H1 (cell line): ENCODE measurements around the gene SH3RF3. TPM values are rescaled to one million over a fixed set of nuclear protein-coding genes. Genes with fewer than 3 reads are reported as not detected.

ENCODE experiments used
- CBX8 ChIP-seq: fragments of 300-800, 300-1000 bp; sonication (generic); IDR thresholded peaks from 2 replicates; pipeline ENCODE4 v1.7.1; 2016; ENCODE audit warnings: low read depth, low read length, borderline replicate concordance
- CTCF ChIP-seq, 3 experiments: IDR thresholded peaks; 1 replicate in 2 of 3; 2 replicates in 1 of 3; pipeline versions ENCODE4 v1.5.1 to v1.6.1; 2011; ENCODE audit warnings: low read length in 3 of 3, mild to moderate bottlenecking in 3 of 3, inconsistent platforms in 2 of 3, low read depth in 1 of 3, moderate library complexity in 1 of 3; ENCODE audit not compliant: insufficient read depth in 1 of 3; ENCODE audit errors: control extremely low read depth in 1 of 3
- EZH2 ChIP-seq: fragments of 200-600 bp; sonication (generic); IDR thresholded peaks from 2 replicates; pipeline ENCODE4 v1.7.1; 2012; ENCODE audit warnings: low read depth, mild to moderate bottlenecking, moderate library complexity, low read length, inconsistent platforms; ENCODE audit not compliant: severe bottlenecking
- KDM1A ChIP-seq: fragments of 200-600, 300-600 bp; sonication (generic); IDR thresholded peaks from 2 replicates; pipeline ENCODE4 v1.7.1; 2016; ENCODE audit warnings: mild to moderate bottlenecking, low read length, borderline replicate concordance
- POLR2AphosphoS5 ChIP-seq: IDR thresholded peaks from 2 replicates; pipeline ENCODE4 v1.6.1; 2011; ENCODE audit warnings: low read depth, low read length
- RNF2 ChIP-seq: fragments of 200-900, 300-1000 bp; sonication (generic); IDR thresholded peaks from 2 replicates; pipeline ENCODE4 v1.7.1; 2016; ENCODE audit warnings: borderline replicate concordance, low read depth, mild to moderate bottlenecking, antibody characterized with exemption, low read length; ENCODE audit not compliant: poor library complexity, severe bottlenecking; ENCODE audit errors: missing control alignments
- RXRA ChIP-seq: IDR thresholded peaks from 2 replicates; pipeline ENCODE4 v1.6.1; 2011; ENCODE audit warnings: low read depth, mild to moderate bottlenecking, low read length, moderate library complexity; ENCODE audit not compliant: insufficient read depth
- polyA plus RNA-seq, 7 experiments: library from polyadenylated mRNA; depleted of rRNA in 3 of 7; stranded (reverse) in 5 of 7; unstranded in 2 of 7; fragments of >200 nt in 5 of 7; fragments of 200-250 nt in 2 of 7; gene quantifications; 1 replicate in 5 of 7; 2 replicates in 1 of 7; 4 replicates in 1 of 7; pipeline versions ENCODE4 v1.2.1 to v1.2.3, GENCODE V29; 2011 to 2013; ENCODE audit warnings: missing spikeins in 2 of 7, mixed read lengths in 2 of 7
- total RNA-seq: library from RNA; stranded (reverse); fragmentation: NEBNext Ultra II Directional; extraction: Animal tissue kit (Norgen Biotek cat#: 25700); gene quantifications from 2 replicates; pipeline ENCODE4 v1.2.1, GENCODE V29; 2021

Gene SH3RF3
- total and polyA plus RNA-seq, 2 of the 8 experiments (the other 6 are each of a cell fraction or from before 2014, with no cell fraction given), result 0.11 to 0.65 TPM

- TF ChIP-seq CTCF (IDR thresholded peaks at IDR 0.05; ENCODE audit: control extremely low read depth in 1 of 3, insufficient read depth in 1 of 3, low read depth in 1 of 3, low read length in 3 of 3) (no peak), RXRA (no peak), KDM1A (no peak), POLR2AphosphoS5 (no peak), CBX8 (no peak), RNF2 (no peak), EZH2 (no peak)
These were observed 39.1 kb downstream of the SH3RF3 start (continued) for GRCh38 chr2:109168086-109168485.
